ENCODE results near the gene LAMB4.

GRCh38 chr7:108087778-108088177, 42.4 kb downstream of the LAMB4 start:
- TF ChIP-seq POLR2A (IDR thresholded peaks at IDR 0.05) (no peak), CTCF (IDR thresholded peaks at IDR 0.05) (no peak), POLR2AphosphoS5 (IDR thresholded peaks at IDR 0.05) (no peak)

Data from prostate gland (tissue), 2 donors.